Measurements from ENCODE around the gene PRR19. TPM values are rescaled to one million over a fixed set of nuclear protein-coding genes. Genes with fewer than 3 reads are reported as not detected.

The PRR19 gene
- total RNA-seq, 1 experiment from 2014 or later = 0.93 TPM

- H3K79me2 ChIP-seq (ENCODE audit: insufficient read depth, low read length) = peaks cover 16% of the 10 kb centered on the region
These were observed 28.9 kb upstream of the PRR19 start for GRCh38 chr19:42272989-42273406.

More at GRCh38 chr19:42272989-42273406, 28.9 kb upstream of the PRR19 start:
- Histone ChIP-seq H3K4me2 (ENCODE audit: low read length) (no peak overlapping the region), H3K4me3 (replicated peaks in 1 of 2; ENCODE audit: low read depth in 1 of 2, low read length in 2 of 2) (no peak overlapping the region), H3K4me1 (ENCODE audit: control insufficient read depth in 1 of 2, insufficient read depth in 2 of 2, low read length in 2 of 2) (peaks cover 20 to 30% of the 10 kb centered on the region in 2 experiments), H3K9me3 (ENCODE audit: control insufficient read depth in 1 of 2, insufficient read depth in 1 of 2, low read depth in 1 of 2, low read length in 2 of 2) (no peaks in the 10 kb centered on the region), H3K9ac (ENCODE audit: low read length) (no peak overlapping the region), H3K9me2 (ENCODE audit: insufficient read depth) (no peaks in the 10 kb centered on the region), H3K27ac (ENCODE audit: low read depth, low read length) (no peak overlapping the region), H4K20me1 (ENCODE audit: insufficient read depth) (no peaks in the 10 kb centered on the region), H3K36me3 (ENCODE audit: control insufficient read depth in 1 of 2, insufficient read depth in 2 of 2, low read length in 2 of 2) (peaks cover 3 to 5% of the 10 kb centered on the region in 2 experiments; a peak in 2 of 4 replicates), H3K27me3 (ENCODE audit: insufficient read depth, low read length) (no peaks in the 10 kb centered on the region), H2AFZ (ENCODE audit: low read depth, low read length, poor library complexity, severe bottlenecking) (no peak overlapping the region)
- ATAC-seq (no peak), DNase-seq (ENCODE audit: low read depth, low spot score) (no peak)
- CTCF ChIA-PET = no interaction called here
- TF ChIP-seq TCF7L2 (IDR thresholded peaks at IDR 0.05; ENCODE audit: borderline replicate concordance, extremely low read depth, insufficient read depth, insufficient read length) = no peak
- no peak for TF ChIP-seq POLR2A (IDR thresholded peaks at IDR 0.05; ENCODE audit: borderline replicate concordance, extremely low read depth, insufficient read depth, insufficient read length)
- no peak for TF ChIP-seq POLR2AphosphoS5 (IDR thresholded peaks at IDR 0.05; ENCODE audit: low read depth, low read length)
- TF ChIP-seq CBX3 (IDR thresholded peaks at IDR 0.05; ENCODE audit: low read depth) = no peak
- TF ChIP-seq MAX (IDR thresholded peaks at IDR 0.05) = no peak
- TF ChIP-seq EZH2phosphoT487 (IDR thresholded peaks at IDR 0.05; ENCODE audit: borderline replicate concordance) = no peak
- no peak for TF ChIP-seq ELF1 (IDR thresholded peaks at IDR 0.05; ENCODE audit: borderline replicate concordance, low read depth)
- TF ChIP-seq CEBPB (IDR thresholded peaks at IDR 0.05; ENCODE audit: low read depth) = no peak
- TF ChIP-seq ZBTB33 (IDR thresholded peaks at IDR 0.05; ENCODE audit: extremely low read depth, insufficient replicate concordance, low read length) = no peak
- intact Hi-C loops (cut with micrococcal nuclease) = no loop called here
- no TSS peak for BruUV-seq (replicated peaks)
- POLR2A ChIA-PET = no interaction called here
- RAD21 ChIA-PET (ENCODE audit: low non-redundant PET in 1 of 2, low total read pairs in 2 of 2, uncharacterized antibody in 2 of 2, unreplicated experiment in 2 of 2) = no interaction called here

Data from HCT116 (cell line).